PC-3 (cell line): ENCODE data around the gene PCDHGC4. TPM values are rescaled to one million over a fixed set of nuclear protein-coding genes. Genes with fewer than 3 reads are reported as not detected.

Source experiments
- ATAC-seq: fragments of 200-7000 bp; cut with Tn5 transposase; 2 replicates; pipeline ENCODE4 v1.9.1; 2020; ENCODE audit warnings: mild to moderate bottlenecking, moderate library complexity
- BruUV-seq: library from RNA; stranded (reverse); fragments of 400-500 nt; replicated peaks from 2 replicates; lab custom pipeline; 2021; lab: Mats Ljungman, UMichigan
- CTCF ChIA-PET: fragments of 300-600 bp; sonication (Branson Sonifier 250); formaldehyde crosslinking; loops from one replicate; lab custom pipeline; 2022; ENCODE audit warnings: antibody characterized with exemption; lab: Charles Lee
- POLR2A ChIA-PET: fragments of 300-600 bp; sonication (Branson Sonifier 250); formaldehyde crosslinking; loops from one replicate; lab custom pipeline; 2022; ENCODE audit warnings: antibody characterized with exemption; ENCODE audit not compliant: unreplicated experiment; lab: Charles Lee
- DNase-seq: peaks from one replicate; pipeline ENCODE4 v3.0.0-alpha.2; 2015
- H2AFZ ChIP-seq: fragments of 300-600 bp; sonication (generic); 2 replicates; pipeline ENCODE4 v1.6.0; 2016; ENCODE audit warnings: antibody characterized with exemption, low read length
- H3F3A ChIP-seq: fragments of 300-600 bp; sonication (generic); one replicate; pipeline ENCODE4 v1.6.0; 2017; ENCODE audit warnings: antibody characterized with exemption, low read length, control low read depth, mild to moderate bottlenecking; ENCODE audit not compliant: unreplicated experiment
- H3K27ac ChIP-seq: fragments of 300-600 bp; sonication (generic); 2 replicates; pipeline ENCODE4 v1.5.1; 2016; ENCODE audit warnings: mild to moderate bottlenecking, low read length
- H3K27me3 ChIP-seq: fragments of 300-600 bp; sonication (generic); 2 replicates; pipeline ENCODE4 v1.6.1; 2016; ENCODE audit warnings: low read length, mixed read lengths
- H3K36me3 ChIP-seq: fragments of 300-600 bp; sonication (generic); 2 replicates; pipeline ENCODE4 v1.6.1; 2016; ENCODE audit warnings: low read depth, mixed run types, low read length, mixed read lengths
- H3K4me1 ChIP-seq: fragments of 300-600 bp; sonication (generic); 2 replicates; pipeline ENCODE4 v1.5.1; 2016; ENCODE audit warnings: low read length; ENCODE audit not compliant: insufficient read depth
- H3K4me2 ChIP-seq: fragments of 300-600 bp; sonication (generic); 2 replicates; pipeline ENCODE4 v1.6.0; 2016; ENCODE audit warnings: low read length
- H3K4me3 ChIP-seq: fragments of 300-600 bp; sonication (generic); 2 replicates; pipeline ENCODE4 v1.5.1; 2016; ENCODE audit warnings: mild to moderate bottlenecking, low read length, mixed read lengths
- H3K79me2 ChIP-seq: fragments of 300-600 bp; sonication (generic); 2 replicates; pipeline ENCODE4 v1.6.1; 2017; ENCODE audit warnings: low read length, mixed read lengths
- H3K9ac ChIP-seq: fragments of 300-600 bp; sonication (generic); 2 replicates; pipeline ENCODE4 v1.6.0; 2016; ENCODE audit warnings: mild to moderate bottlenecking, low read length
- H3K9me2 ChIP-seq: fragments of 300-600 bp; sonication (generic); replicated peaks from 2 replicates; pipeline ENCODE4 v1.6.1; 2016; ENCODE audit warnings: mixed run types, low read length, mixed read lengths
- H3K9me3 ChIP-seq: fragments of 300-600 bp; sonication (generic); 2 replicates; pipeline ENCODE4 v1.6.1; 2016; ENCODE audit warnings: low read length, mixed read lengths
- H4K20me1 ChIP-seq: fragments of 300-600 bp; sonication (generic); 2 replicates; pipeline ENCODE4 v1.6.1; 2016; ENCODE audit warnings: low read length, mixed read lengths
- EZH2 ChIP-seq: fragments of 300-600 bp; sonication (generic); IDR thresholded peaks from one replicate; pipeline ENCODE4 v1.6.1; 2017; ENCODE audit warnings: antibody characterized with exemption, mild to moderate bottlenecking, low read length; ENCODE audit not compliant: unreplicated experiment
- EZH2phosphoT487 ChIP-seq: fragments of 300-600 bp; sonication (generic); IDR thresholded peaks from 2 replicates; pipeline ENCODE4 v1.6.1; 2018; ENCODE audit warnings: mild to moderate bottlenecking, antibody characterized with exemption, low read length, borderline replicate concordance
- intact Hi-C: fragments of 100-400 bp; cut with micrococcal nuclease; formaldehyde crosslinking; loops from 2 replicates; pipeline ENCODE4 v1.9.0; 2023
- total RNA-seq: library from RNA; depleted of rRNA; stranded (reverse); fragments of >200 nt; gene quantifications from 2 replicates; pipeline ENCODE4 v1.2.3, GENCODE V29; 2014; rRNA removed
- TF ChIP-seq, protein P1 (sequence below): fragments of 300-600 bp; sonication (generic); conservative IDR thresholded peaks from 2 replicates; pipeline ENCODE4 v1.5.1; 2017; ENCODE audit warnings: antibody characterized with exemption, low read depth, mild to moderate bottlenecking, low read length

The PCDHGC4 gene
- total RNA-seq, 1 experiment from 2014 or later: 0.58 TPM

DNA sequence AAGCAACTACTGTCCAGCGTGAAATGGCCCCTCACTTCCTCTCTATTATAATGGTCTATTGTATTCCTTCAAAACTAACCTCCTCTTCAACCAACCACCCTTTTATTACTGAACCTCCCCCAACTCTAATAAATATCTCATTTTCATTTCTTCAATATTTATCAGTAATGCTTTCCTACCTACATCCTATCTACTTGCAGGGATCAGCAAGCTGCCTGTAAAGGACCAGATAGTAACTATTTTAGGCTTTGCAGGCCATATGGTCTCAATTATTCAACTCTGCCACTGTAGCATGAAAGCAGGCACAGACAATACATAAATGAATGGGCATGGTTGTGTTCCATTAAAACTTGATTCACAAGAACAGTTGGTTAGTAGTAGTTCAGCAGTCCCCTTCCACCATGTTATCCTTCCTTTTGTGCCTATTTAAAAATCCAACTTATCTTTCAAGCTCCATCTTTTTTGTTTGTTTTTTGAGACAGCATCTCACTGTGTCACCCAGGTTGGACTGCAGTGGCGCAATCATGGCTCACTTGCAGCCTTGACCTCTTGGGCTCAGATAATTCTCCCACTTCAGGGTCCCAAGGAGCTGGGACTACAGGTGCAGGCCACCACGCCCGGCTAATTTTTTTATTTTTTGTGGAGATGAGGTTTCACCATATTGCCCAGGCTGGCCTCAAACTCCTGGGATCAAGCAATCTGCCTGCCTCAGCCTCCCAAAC is 49.8 kb downstream of the PCDHGC4 start:
- BruUV-seq: no TSS peak
- H3K27me3 ChIP-seq: no peaks in the 10 kb centered on the region
- no peaks in the 10 kb centered on the region for H3K9me2 ChIP-seq
- no peak overlapping the region for H3K4me2 ChIP-seq
- no peaks in the 10 kb centered on the region for H3K4me1 ChIP-seq
- ChIA-PET CTCF (interaction anchor here (0.6 kb wide), 1 partner anchor 177 kb away, joined by 4 read pairs; no protein-coding TSS in a partner anchor), POLR2A (no interaction called here)
- H3K36me3 ChIP-seq: peaks cover 23% of the 10 kb centered on the region
- no peaks in the 10 kb centered on the region for H4K20me1 ChIP-seq
- H3K4me3 ChIP-seq: no peak overlapping the region
- intact Hi-C loops: no loop called here
- H3F3A ChIP-seq: no peaks in the 10 kb centered on the region
- no peak overlapping the region for H3K9ac ChIP-seq
- no peak overlapping the region for H3K27ac ChIP-seq
- DNase-seq: no peak
- TF ChIP-seq EZH2 (no peak), EZH2phosphoT487 (no peak)
- TF ChIP-seq, protein P1, sequence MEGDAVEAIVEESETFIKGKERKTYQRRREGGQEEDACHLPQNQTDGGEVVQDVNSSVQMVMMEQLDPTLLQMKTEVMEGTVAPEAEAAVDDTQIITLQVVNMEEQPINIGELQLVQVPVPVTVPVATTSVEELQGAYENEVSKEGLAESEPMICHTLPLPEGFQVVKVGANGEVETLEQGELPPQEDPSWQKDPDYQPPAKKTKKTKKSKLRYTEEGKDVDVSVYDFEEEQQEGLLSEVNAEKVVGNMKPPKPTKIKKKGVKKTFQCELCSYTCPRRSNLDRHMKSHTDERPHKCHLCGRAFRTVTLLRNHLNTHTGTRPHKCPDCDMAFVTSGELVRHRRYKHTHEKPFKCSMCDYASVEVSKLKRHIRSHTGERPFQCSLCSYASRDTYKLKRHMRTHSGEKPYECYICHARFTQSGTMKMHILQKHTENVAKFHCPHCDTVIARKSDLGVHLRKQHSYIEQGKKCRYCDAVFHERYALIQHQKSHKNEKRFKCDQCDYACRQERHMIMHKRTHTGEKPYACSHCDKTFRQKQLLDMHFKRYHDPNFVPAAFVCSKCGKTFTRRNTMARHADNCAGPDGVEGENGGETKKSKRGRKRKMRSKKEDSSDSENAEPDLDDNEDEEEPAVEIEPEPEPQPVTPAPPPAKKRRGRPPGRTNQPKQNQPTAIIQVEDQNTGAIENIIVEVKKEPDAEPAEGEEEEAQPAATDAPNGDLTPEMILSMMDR: no peak
- H3K9me3 ChIP-seq: no peaks in the 10 kb centered on the region
- no peak for ATAC-seq
- no peak overlapping the region for H2AFZ ChIP-seq
- no peaks in the 10 kb centered on the region for H3K79me2 ChIP-seq

Other genes starting within 250 kb of the PCDHGC4 start
- gene PCDHB15, start 239.6 kb upstream of the PCDHGC4 start, total RNA-seq: not detected in 2 replicates
- gene SLC25A2, start 181.0 kb upstream of the PCDHGC4 start, total RNA-seq: 0.18 and 0.40 TPM in 2 replicates
- gene TAF7, start 164.2 kb upstream of the PCDHGC4 start, total RNA-seq: 27.6 and 32.3 TPM in 2 replicates
- 0.04 and 0.06 TPM in 2 replicates for gene PCDHGA1, start 154.5 kb upstream of the PCDHGC4 start, total RNA-seq
- gene PCDHGA2, start 146.3 kb upstream of the PCDHGC4 start, total RNA-seq: not detected in 2 replicates
- not detected in 2 replicates for gene PCDHGA3, start 141.2 kb upstream of the PCDHGC4 start, total RNA-seq
- 0.04 TPM in 1 of 2 replicates, not detected in the other for gene PCDHGB1, start 134.9 kb upstream of the PCDHGC4 start, total RNA-seq
- gene PCDHGA4, start 130.0 kb upstream of the PCDHGC4 start, total RNA-seq: 0.04 TPM in 1 of 2 replicates, not detected in the other
- gene PCDHGB2, start 125.0 kb upstream of the PCDHGC4 start, total RNA-seq: 1.4 and 2.2 TPM in 2 replicates
- 0.98 and 2.4 TPM in 2 replicates for gene PCDHGA5, start 120.9 kb upstream of the PCDHGC4 start, total RNA-seq
- gene PCDHGB3, start 114.8 kb upstream of the PCDHGC4 start, total RNA-seq: 1.2 and 1.3 TPM in 2 replicates
- gene PCDHGA6, start 111.1 kb upstream of the PCDHGC4 start, total RNA-seq: 1.3 and 1.6 TPM in 2 replicates
- gene PCDHGA7, start 102.3 kb upstream of the PCDHGC4 start, total RNA-seq: 0.51 and 0.75 TPM in 2 replicates
- gene PCDHGB4, start 97.3 kb upstream of the PCDHGC4 start, total RNA-seq: 0.73 and 1.3 TPM in 2 replicates
- 0.23 and 0.51 TPM in 2 replicates for gene PCDHGA8, start 92.4 kb upstream of the PCDHGC4 start, total RNA-seq
- gene PCDHGB5, start 87.1 kb upstream of the PCDHGC4 start, total RNA-seq: 9.0 and 10.3 TPM in 2 replicates
- gene PCDHGA9, start 82.3 kb upstream of the PCDHGC4 start, total RNA-seq: 1.9 and 2.9 TPM in 2 replicates
- gene PCDHGB6, start 77.0 kb upstream of the PCDHGC4 start, total RNA-seq: 1.1 and 1.8 TPM in 2 replicates
- gene PCDHGA10, start 72.0 kb upstream of the PCDHGC4 start, total RNA-seq: 0.23 and 0.84 TPM in 2 replicates
- gene PCDHGB7, start 67.4 kb upstream of the PCDHGC4 start, total RNA-seq: 0.44 and 1.4 TPM in 2 replicates
- gene PCDHGA11, start 64.0 kb upstream of the PCDHGC4 start, total RNA-seq: 0.66 and 0.92 TPM in 2 replicates
- 0.11 and 0.52 TPM in 2 replicates for gene PCDHGA12, start 54.5 kb upstream of the PCDHGC4 start, total RNA-seq
- gene PCDHGC3, start 9.1 kb upstream of the PCDHGC4 start, total RNA-seq: 0.35 and 2.1 TPM in 2 replicates
- gene PCDHGC5, start 4.1 kb downstream of the PCDHGC4 start, total RNA-seq: 0.40 and 0.46 TPM in 2 replicates
- gene DIAPH1, start 134.0 kb downstream of the PCDHGC4 start, total RNA-seq: 51.9 and 106 TPM in 2 replicates
- gene HDAC3, start 151.8 kb downstream of the PCDHGC4 start, total RNA-seq: 66.8 and 82.9 TPM in 2 replicates
- gene RELL2, start 152.0 kb downstream of the PCDHGC4 start, total RNA-seq: 4.1 and 5.6 TPM in 2 replicates
- 17.2 and 22.7 TPM in 2 replicates for gene FCHSD1, start 166.4 kb downstream of the PCDHGC4 start, total RNA-seq
- 7.1 and 14.2 TPM in 2 replicates for gene ARAP3, start 197.2 kb downstream of the PCDHGC4 start, total RNA-seq